ENCODE measurements around the gene CELSR1.

Gene CELSR1

GRCh38 chr22:46411347-46411746, 126.1 kb downstream of the CELSR1 start:
- TF ChIP-seq CTCF (IDR thresholded peaks at IDR 0.05; ENCODE audit: insufficient read depth, low read depth, low read length, missing control alignments), result no peak
- no peak overlapping the region for H3K4me3 ChIP-seq (ENCODE audit: low read length)
- no peak for DNase-seq (ENCODE audit: low read depth)

- no peak for TF ChIP-seq CTCF (IDR thresholded peaks at IDR 0.05; ENCODE audit: insufficient read depth, low read depth, low read length, missing control alignments)
- H3K4me3 ChIP-seq (ENCODE audit: low read length), result no peak overlapping the region
- no peak for DNase-seq (ENCODE audit: low read depth)
Measured at GRCh38 chr22:46410291-46410808, 127.1 kb downstream of the CELSR1 start.

GRCh38 chr22:46409631-46410210, 127.7 kb downstream of the CELSR1 start:
- H3K4me3 ChIP-seq (ENCODE audit: low read length), result no peak overlapping the region
- TF ChIP-seq CTCF (IDR thresholded peaks at IDR 0.05; ENCODE audit: insufficient read depth, low read depth, low read length, missing control alignments), result no peak
- DNase-seq (ENCODE audit: low read depth), result no peak

- no peak for TF ChIP-seq CTCF (IDR thresholded peaks at IDR 0.05; ENCODE audit: insufficient read depth, low read depth, low read length, missing control alignments)
- DNase-seq (ENCODE audit: low read depth), result no peak
- no peak overlapping the region for H3K4me3 ChIP-seq (ENCODE audit: low read length)
Measured at GRCh38 chr22:46408568-46409506, 128.6 kb downstream of the CELSR1 start.

GRCh38 chr22:46407748-46408147, 129.7 kb downstream of the CELSR1 start:
- TF ChIP-seq CTCF (IDR thresholded peaks at IDR 0.05; ENCODE audit: insufficient read depth, low read depth, low read length, missing control alignments), result no peak

GRCh38 chr22:46406791-46407190, 130.6 kb downstream of the CELSR1 start:
- DNase-seq (ENCODE audit: low read depth), result no peak
- H3K4me3 ChIP-seq (ENCODE audit: low read length), result no peak overlapping the region
- no peak for TF ChIP-seq CTCF (IDR thresholded peaks at IDR 0.05; ENCODE audit: insufficient read depth, low read depth, low read length, missing control alignments)

More at GRCh38 chr22:46407748-46408147, 129.7 kb downstream of the CELSR1 start:
- DNase-seq (ENCODE audit: low read depth), result no peak
- no peak overlapping the region for H3K4me3 ChIP-seq (ENCODE audit: low read length)
